Left kidney (tissue), 2 donors: ENCODE results near the gene CATSPERE. TPM values are rescaled to one million over a fixed set of nuclear protein-coding genes. Genes with fewer than 3 reads are reported as not detected.
"Not testable (repeated sequence)": the region's sequence is repeated elsewhere in the genome, so short reads cannot be mapped to it uniquely, and the experiment has no call there.

Experiments used
- DNase-seq: peaks from one replicate; pipeline ENCODE4 v3.0.0-alpha.2; 2013
- polyA plus RNA-seq: library from polyadenylated mRNA; unstranded; fragments of 120-200 nt; gene quantifications from one replicate; pipeline ENCODE4 v1.2.1, GENCODE V29; 2013; ENCODE audit not compliant: insufficient read length

CATSPERE gene
- polyA plus RNA-seq, 1 donor, result 2.7 TPM

DNA sequence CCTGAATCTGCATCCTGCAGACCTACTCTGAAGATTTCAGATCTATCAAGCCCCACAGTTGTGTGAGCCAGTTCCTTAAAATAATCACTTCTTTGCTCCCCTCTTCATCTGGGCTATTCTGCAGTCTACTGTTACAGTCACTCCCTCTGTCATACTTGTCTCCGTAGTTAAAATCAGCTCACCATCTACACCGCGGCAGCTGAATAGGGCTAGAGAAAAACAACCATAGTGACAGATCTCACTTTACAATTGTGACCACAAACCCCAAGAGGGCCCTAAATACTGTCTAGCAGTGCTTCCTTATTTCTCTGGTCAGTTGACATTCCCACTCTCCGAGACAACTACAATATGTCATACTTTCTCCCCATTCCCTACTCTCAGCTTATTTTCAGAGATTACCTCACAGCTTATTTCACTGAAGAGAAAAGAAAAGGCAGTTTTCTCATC lies 204.7 kb downstream of the CATSPERE start:
- no peak for DNase-seq

DNA sequence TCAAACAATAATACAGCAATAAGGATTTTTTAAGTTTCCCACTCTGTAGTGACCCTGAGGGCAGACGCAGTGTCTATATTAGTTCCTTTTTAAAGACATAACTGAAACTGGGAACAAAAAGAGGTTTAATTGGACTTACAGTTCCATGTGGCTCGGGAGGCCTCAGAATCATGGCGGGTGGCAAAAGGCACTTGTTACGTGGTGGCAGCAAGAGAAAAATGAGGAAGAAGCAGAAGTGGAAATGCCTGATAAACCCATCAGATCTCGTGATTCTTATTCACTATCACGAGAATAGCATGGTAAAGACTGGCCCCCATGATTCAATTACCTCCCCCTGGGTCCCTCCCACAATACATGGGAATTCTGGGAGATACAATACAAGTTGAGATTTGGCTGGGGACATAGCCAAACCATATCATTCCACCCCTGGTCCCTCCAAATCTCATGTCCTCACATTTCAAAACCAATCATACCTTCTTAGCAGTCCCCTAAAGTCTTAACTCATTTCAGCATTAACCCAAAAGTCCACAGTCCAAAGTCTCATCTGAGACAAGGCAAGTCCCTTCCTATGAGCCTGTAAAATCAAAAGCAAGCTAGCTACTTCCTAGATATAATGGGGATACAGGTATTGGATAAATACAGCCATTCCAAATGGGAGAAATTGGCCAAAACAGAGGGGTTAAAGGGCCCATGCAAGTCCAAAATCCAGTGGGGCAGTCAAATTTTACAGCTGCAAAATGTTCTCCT lies 205.8 kb downstream of the CATSPERE start:
- DNase-seq, result not testable (repeated sequence)

DNA sequence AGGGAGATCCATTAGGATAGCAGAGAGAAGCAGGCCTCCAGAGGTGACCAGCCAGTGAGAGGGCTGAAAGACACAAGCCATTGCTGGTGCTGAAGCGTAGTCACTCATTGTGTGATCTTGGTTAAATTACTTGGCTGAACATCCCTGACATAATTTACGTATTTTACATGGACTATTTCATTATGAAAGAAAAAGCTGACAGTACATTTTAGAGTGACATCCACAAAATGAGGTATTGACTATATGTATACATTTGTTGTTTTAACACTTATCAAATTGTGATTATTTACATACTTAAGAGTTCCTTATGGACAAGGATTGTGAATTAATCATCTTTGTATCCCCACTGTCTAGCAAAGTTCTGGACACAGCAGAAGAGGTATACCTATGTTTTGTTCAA lies 206.7 kb downstream of the CATSPERE start:
- DNase-seq, result no peak

DNA sequence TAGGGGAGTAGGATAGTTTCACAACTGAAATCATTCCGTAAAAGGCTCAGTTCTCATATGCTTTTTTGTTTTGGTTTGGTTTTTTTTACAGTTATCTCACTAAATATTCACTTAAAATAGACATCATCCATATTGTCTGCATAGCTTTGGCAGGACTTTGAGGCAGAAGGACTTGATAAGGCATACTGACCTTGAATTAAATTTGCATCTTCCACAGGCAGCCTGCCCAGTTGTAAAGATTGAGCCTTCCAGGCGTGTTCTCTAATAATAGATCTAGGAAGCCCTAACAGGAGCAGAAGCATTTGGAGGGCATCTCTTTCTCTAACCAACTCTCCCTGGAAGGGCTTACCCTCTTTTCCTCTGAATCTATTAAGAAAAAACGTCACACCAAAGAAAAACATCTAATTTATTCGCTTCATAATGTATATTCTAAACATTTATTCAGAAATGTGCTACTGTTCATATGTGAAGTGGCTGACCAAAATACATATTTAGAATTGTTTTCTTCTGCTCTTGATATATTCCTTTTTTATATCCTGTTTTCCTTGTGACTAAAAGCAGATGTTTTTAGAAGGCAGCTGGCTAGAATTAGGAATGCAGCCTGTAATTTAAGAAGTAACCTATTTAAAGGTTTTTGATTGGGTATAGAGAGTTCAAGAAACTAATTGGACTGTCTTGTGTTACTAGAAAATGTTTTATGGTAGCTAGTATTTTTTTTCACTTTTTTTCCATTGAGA lies 212.0 kb downstream of the CATSPERE start:
- DNase-seq, result no peak

DNA sequence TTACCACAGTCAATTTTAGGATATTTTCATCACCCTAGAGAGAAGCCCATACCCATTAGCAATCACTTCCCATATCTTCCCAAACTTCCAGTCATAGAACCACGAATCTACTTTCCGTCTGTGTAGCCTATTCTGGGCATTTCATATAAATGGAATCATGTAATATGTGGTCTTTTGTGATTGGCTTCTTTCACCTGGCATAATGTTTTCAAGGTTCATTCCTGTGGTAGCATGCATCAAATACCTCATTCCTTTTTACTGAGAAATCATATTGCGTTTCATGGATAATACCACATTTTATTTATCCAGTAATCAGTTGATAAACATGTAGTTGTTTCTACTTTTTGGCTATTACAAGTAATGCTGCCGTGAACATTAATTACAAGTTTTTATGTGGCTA lies 213.4 kb downstream of the CATSPERE start:
- DNase-seq, result no peak

DNA sequence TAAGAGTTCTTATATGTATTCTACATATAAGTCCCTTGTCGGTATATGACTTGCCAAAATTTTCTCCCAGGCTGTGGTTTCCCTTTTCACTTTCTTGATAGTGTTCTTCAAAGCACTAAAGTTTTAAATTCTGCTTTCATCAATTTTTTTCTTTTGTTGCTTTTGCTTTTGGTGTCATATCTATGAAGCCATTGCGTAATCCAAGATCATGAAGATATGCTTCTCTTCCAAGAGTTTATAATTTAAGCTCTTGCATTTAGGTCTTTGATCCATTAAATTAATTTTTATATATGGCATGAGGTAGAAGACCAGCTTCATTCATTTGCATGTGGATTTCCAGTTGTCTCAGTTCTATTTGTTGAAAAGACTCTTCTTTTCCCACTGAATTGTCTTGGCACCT lies 214.1 kb downstream of the CATSPERE start:
- DNase-seq, result no peak

DNA sequence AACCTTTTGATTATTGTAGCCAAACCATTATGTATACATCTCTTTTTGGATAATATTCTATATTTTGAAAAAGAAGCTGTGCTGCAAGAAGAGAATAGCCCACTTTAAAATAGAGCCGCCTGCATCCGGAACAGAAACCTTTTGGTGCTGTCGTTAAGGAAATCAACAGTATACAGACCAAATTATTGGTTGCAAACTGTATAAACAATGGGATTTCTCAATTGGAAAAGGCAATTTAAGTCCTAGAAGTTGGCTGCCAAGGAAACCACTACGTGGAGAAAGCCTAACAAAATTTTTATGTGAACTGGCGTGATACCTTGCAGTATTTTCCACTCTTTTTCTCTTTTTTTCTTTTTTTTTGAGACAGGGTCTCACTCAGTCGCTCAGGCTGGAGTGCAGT lies 217.6 kb downstream of the CATSPERE start:
- no peak for DNase-seq

DNA sequence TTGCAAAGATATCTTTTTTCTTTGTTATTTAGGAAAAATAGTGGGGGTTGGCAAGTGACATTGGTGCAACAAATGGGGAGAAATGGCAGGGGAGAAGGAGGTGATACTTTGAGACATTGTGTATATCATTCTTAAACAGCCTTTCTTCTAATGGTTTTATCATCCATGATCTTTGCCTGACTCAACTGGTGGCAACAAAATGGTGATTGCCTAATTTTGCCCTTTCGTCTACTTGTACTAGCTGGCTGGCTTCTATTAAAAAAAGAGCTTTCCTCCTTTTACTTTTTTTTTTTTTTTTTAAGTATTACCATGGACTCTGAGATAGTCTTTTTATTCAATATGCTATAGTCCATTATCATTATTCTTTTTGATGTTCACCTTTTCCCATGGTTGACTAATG lies 219.6 kb downstream of the CATSPERE start:
- DNase-seq, result no peak

DNA sequence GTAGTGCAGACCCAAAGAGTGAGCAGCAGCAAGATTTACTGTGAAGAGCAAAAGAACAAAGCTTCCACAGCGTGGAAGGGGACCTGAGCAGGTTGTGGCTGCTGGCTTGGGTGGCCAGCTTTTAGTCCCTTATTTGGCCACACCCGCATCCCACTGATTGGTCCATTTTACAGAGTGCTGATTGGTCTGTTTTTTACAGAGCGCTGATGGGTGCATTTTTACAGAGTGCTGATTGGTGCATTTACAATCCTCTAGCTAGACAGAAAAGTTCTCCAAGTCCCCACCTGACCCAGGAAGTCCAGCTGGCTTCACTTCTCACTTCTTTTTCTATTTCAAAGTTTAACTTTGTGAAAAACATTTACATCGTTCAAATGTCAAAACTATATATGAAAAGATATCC lies 221.0 kb downstream of the CATSPERE start:
- DNase-seq, result not testable (repeated sequence)

Other genes with a start within 250 kb of the CATSPERE start
- 67.4 TPM for gene ADSS2, start 9.4 kb upstream of the CATSPERE start, polyA plus RNA-seq
- 50.4 TPM for gene DESI2, start 191.9 kb downstream of the CATSPERE start, polyA plus RNA-seq